ENCODE data around the gene LRP5.
A peak's percentile ranks its signal among the peaks of the same experiment; 100 is the strongest.
"Not testable (repeated sequence)": the region's sequence is repeated elsewhere in the genome, so short reads cannot be mapped to it uniquely, and the experiment has no call there.

Gene LRP5

DNA sequence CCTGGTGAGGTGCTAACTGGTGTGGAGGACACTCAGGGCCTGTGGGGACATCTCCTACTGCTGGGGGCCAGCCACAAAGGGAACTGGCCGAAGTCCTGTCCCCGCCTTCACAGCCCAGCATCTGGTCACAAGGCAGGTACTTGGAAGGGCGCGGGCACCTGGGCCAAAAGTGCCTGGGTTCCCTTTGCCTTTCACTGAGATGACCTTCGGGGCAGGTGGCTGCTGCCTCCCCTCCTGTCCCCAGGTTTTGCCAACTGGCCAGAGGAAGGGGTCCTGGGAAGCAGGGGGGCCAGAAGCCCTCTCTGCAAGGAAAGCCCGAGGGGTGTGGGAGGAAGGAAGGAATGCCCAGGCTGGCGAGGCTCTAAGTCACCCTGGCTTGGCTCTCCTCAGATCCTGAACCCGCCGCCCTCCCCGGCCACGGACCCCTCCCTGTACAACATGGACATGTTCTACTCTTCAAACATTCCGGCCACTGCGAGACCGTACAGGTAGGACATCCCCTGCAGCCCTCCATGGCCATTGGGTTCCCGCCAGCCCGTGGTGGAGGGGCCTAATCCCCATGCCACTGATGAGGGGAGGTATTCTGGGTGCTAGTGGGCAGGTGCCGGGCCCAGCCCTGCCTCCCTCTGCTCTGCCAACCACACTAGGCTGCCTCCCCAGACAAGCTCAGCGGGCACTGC, 133.8 kb downstream of the LRP5 start:
- DNase-seq, result no peak

DNA sequence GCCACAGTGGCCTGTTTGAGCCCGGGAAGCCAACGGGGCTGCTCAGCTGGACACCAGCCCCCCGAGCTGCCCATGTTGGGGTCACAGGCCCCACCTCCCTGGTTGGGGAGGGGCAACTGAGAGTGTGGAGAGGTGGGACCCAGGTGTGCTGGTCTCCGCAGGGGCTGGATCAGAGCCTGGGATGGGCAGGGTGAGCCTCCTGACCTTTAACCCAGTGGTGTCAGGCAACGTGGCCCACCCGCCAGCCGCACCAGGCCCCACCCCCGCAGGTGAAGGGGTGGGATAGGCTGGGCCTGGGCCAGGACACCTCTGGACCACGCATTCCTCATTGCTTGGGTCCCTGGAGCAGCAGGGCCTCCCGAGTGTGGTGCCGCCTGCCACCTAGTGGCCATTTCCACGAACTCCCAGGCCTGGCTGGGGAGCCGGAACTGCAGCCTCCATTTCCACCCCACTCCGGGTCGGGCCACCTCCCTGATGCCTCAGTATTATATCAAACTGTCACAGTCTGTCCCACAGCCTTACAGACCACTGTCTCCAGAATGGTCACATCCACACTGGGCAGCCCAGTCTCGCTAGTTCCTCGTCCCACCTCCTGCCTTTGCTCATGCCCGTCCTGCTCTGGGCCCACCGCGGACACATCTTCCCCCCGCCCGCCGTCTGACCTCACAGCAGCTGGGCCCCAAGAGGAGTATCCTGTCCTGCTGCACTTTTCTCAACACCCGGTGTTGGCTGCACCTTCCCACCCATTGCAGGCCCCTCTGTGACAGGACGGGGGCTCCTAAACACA, 134.8 kb downstream of the LRP5 start:
- peak; percentile 38 for DNase-seq

DNA sequence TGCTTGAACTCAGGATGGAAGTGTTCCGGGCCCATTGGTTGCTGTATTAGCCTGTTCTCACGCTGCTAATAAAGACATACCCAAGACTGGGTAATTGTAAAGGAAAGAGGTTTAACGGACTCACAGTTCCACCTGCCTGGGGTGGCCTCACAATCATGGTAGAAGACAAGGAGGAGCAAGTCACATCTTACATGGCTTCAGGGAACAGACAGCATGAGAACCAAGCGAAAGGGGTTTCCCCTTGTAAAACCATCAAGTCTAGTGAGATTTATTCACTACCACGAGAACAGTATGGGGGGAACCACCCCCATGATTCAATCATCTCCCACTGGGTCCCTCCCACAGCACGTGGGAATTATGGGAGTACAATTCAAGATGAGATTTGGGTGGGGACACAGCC, 135.5 kb downstream of the LRP5 start:
- DNase-seq, result not testable (repeated sequence)

DNA sequence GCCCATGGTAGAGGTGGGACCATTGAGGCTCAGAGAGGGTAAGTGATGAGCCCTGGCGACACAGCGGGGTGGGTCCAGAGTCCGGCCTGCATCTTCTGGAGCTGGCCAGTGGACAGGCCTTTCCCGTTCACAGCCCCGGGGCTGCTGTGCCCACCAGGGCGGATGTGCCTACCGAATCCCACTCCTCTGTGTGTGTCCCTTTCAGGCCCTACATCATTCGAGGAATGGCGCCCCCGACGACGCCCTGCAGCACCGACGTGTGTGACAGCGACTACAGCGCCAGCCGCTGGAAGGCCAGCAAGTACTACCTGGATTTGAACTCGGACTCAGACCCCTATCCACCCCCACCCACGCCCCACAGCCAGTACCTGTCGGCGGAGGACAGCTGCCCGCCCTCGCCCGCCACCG, 136.2 kb downstream of the LRP5 start:
- DNase-seq, result no peak

DNA sequence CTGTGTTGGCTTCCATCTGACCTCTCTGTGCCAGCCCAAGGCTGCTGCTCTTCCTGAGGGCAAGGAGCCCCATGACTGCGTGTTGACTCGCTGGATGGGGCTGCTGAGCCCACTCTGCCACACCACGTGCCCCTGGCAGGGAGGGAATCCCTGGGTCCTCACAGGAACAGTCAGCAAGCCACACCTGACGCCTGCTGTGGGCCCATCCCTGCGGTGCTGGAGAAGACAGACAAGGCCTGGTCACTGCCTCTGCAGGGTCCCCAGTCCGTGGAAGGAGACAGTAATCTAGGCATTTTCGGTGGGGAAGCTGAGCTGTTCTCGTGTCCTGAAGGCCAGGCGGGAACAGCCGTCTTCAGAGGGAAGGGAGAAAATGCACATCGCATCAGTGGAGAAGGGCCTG, 137.6 kb downstream of the LRP5 start:
- no peak for DNase-seq

DNA sequence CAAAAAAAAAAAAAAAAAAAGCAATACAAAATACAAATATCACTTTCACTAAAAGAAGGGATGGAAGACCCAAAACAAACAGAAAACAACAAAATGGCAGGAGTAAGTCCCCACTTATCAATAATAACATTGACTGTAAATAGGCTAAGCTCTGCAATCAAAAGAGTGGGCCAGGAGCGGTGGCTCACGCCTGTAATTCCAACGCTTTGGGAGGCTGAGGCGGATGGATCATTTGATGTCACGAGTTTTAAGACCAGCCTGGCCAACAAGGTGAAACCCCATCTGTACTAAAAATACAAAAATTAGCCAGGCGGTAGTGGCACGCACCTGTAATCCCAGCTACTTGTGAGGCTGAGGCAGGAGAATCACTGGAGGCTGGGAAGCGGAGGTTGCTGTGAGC, 138.3 kb downstream of the LRP5 start:
- DNase-seq, result no peak

DNA sequence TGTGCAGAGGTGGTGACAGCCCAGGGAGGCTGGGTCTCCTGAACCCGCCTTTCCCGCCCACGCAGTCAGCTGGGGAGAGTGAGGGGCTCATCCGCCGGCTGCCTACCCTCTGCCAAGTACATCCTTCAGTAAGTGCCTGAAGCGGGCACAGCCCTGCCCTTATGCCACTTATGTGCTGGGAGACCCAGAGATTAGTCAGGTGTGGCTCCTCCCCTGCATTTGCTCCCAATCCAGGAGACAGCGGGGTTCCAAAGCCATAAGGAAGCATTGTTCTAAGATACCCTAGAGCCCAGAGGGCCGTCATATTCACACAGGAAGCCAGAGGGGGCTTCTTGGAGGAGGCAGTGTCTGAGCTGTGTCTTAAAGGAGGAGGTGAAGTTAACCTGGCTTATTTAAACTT, 142.4 kb downstream of the LRP5 start:
- no peak for DNase-seq

DNA sequence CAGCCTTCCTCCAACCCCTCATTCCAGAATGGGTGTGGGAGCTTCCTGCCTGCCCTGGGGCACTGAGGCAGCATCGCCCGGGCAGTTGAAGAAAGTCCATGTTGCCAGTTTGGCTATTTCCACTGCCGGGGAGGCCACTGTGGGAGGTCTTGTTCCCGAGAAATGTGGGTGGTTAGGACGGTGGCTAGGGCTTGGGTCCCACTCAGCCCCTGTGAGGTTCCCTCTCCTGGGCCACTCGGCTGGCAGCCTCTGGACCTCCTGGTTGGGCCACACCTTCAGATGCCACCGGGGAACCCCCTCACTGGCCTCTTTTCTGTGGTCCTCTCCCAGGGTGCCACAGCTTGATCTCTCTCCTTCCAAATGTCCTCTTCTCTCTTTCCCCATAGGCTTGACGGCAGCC, 143.1 kb downstream of the LRP5 start:
- DNase-seq, result no peak

DNA sequence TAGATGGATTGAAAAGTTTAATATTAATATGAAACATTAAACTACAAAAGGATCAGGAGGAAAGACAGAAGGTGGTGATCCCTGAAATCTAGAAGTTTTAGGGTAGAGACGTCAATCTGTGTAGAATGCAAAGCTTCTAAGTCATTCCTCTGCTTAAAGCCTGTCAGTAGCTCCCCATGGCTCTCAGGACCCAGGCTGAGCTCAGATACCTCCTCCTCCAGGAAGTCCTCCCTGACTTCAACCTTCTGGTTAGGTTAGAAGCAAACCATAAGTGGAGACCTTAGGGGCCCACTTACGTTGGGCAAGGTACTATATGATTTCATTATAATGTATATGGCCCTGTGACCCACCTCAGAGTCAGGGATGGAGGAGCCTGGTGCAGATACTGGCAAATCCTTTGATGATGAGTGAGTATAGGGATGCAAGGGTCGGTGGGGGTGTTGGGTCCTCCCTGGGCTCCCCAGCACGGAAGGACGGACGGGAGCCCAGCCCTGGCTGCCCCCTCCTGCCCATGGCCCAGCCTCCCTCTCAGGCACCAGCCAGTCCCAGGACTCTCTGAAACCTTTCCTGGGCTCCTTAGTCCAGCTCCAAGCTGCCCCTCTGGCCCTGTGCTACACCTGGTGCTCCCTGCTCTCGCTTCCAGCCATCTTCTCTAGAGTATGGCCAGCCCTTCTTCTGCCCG, 145.0 kb downstream of the LRP5 start:
- DNase-seq, result no peak

DNA sequence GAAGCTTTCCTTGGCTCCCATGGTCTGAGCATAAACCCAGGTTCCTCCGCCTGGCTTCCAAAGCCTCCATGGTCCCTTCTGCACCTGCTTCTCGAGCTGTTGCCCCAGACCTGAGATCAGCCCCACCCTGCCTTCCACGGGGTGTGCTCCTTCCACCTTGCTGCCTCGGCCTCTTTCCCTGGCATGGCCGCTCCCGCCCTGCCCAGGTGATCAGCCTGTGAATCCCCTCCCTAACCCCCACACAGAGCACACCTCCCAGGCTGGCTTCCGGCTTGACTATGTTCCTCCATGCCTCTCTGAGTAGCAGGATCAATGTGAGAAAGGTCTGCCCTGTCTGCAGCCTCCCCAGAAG, 145.5 kb downstream of the LRP5 start:
- no peak for DNase-seq

DNA sequence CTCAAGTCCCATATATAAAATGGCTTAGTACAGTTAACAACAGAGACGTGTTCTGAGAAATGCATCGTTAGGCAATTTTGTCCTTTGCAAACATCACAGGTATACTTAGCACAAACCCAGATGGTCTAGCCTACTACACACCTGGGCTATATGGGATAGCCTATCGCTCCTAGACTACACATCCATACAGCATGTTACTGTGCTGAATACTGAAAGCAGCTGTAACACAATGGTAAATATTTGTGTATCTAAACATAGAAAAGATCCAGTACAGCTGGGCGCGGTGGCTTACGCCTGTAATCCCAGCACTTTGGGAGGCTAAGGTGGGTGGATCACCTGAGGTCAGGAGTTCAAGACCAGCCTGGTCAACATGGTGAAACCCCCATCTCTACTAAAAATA, 145.9 kb downstream of the LRP5 start:
- not testable (repeated sequence) for DNase-seq

DNA sequence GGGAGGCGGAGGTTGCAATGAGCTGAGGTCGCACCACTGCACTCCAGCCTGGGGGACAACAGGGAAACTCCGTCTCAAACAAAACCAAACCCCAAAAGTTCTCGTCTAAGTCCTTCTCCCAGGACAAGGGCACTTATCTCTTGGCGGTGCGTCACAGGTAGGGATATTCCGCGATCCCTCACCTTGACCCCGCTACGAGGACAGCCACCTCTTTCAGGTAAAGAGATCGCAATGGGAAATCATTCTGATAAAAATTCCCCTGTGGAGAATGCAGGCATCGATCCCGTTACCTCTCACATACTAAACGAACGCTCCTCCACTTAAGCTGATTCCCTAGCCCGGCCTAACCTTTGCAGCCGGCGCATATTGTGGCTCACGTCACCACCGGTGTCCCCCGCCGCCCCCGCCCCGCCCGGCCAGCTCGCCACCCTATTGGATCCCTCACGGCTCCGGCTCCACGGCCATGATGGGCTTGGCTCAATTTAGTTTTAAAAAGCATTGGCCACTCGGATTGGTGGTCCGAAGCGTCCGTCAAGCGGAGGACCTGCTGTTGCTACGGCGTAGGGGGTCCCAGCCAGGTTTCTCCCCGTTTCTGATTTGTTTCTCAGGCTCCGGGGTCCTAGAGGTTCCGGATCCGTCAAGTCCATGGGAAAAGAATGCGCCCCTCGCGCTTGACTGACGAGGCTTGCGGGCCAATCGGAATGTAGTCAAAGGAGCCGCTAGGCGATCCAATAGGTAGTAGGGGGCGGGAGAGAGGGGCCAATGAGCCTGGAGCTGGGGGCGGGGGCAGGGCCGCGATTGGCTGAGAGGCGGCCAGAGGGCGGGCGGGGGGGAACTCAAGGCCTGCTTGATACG, 147.7 kb downstream of the LRP5 start:
- DNase-seq, result peak; percentile 98

DNA sequence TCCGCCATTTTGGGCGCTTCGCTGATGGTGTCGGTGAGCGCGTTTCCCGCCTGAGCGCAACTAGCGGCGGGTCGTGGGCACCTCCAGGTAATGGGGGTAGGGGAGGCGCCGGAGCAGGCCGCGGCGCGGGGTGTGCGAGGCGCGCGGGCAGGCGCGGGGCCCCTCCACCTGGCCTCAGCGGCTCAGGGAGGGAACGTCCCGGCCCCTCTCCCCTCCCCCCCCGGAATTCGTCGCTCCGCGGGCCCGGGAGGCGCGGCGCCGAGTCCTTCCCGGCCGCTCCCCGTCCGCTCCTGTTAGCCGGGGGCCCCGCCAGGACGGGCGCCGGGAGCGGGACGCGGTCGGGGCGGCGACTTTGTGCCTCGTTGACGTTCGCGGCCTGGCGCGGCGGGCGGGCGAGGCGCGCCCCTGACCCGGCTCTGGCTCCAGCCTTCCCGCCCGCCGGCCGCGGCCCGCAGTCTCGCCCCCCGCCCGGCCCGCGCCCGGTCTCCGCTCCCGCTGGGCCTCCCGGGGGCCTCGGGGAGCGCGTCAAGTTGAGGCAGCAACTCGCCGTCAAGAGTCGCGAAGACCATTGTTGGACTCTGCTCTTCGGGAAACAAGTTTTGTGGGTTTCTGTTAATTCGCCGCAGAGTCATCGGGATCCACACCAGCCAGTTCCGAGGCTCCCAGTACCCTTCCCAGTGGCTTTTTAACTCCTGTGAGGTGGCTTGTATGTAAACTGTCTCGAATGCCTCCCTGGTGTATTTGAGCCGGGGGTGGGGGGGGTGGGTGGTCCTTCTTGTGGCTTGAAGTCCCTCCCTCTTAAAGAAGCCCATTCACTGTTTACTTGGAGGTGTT, 148.6 kb downstream of the LRP5 start, which contains the start of gene PPP6R3:
PPP6R3 (plus strand) TSS at position 12 of the 834 bp plus-strand sequence. CDS start 76,913 bp downstream, outside the sequence.
- DNase-seq, result no peak

DNA sequence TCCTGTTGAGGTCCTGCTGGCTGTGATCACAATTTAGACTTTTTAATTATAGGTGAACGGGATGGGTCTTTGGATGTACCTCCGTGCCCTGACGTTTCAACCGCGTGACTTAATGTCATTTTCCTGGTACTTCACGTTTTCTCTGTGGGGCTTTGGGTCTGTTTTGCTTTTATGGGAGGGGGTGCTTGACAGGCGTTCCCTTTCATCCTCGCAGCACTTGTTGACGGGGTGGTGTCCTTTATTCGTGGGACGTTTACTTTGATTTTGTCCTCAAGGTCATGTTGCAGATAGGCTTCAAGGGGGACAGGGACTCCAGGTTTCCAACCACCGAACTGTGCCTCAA, 149.2 kb downstream of the LRP5 start:
- no peak for DNase-seq

DNA sequence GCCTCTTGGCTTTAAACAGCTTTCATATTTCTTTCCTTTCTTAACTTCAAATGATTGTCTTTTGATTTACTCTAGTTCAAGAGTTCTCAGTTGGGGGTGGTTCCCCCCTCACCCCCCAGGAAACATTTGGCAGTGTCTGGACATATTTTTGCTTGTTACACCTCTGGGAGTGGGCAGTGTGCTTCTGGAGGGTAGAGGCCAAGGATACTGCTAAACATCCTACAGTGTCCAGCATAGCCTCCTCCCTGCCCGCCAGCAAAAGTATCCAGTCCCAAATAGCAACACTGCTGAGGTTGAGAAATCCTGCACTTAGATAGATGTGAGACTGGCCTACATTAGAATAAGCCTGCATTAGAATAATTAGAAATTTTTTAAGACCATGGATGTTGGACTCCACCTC, 151.3 kb downstream of the LRP5 start:
- no peak for DNase-seq

DNA sequence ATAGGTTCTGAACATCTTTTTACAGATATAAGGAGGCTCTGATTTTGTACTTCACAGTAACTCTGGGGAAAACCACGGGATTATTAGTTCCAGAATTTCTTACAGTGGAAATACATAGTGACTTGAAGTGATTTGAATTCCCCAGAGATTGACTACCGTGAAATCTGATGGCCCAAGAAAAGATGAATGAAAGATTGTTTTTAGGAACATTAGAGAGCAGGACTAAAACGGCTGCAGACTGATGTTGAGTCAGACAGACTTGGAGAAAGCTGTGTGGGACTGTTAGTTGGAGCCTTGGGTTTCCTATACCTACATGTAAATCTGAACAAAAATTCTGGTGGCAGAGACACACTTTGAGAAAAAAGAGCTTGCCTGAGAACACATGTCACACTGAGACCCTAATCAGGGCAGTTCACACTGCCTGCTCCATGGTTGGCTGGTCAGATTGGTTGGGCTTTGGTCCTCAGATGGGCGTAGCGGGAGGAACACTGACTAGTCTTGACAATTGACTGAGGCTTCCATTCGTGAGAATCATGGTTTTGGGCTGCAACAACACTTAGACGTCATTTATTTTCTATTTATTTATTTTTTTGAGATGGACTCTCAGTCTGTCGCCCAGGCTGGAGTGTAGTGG, 154.9 kb downstream of the LRP5 start:
- DNase-seq, result no peak

DNA sequence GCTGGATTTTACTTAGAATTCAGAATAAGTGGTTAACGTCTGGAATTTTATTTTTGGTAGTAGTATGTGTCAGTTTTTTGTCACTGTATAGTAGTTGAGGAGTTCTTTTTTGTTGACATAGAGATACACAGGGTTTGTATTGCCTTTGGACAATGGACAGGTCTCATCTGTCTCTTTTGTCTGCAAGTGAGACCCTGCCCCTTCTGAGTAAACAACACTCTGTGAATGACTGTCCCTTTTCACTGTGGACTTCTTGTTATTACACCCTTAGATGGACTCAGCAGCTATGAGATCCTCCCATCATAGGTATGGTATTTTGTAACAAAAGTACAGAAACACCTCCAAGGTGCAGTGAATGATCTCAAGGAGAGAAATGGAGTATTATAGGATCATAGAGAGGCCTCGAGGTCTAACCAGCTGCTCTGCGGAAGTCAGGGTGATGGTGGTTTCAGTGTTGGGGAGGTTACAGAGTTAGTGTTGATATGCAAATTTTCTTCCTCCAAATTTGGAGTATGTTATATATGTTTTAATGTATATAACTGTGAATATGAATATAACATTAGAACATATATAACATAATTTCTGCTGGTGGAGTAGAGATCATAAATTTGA, 155.9 kb downstream of the LRP5 start:
- DNase-seq, result no peak

DNA sequence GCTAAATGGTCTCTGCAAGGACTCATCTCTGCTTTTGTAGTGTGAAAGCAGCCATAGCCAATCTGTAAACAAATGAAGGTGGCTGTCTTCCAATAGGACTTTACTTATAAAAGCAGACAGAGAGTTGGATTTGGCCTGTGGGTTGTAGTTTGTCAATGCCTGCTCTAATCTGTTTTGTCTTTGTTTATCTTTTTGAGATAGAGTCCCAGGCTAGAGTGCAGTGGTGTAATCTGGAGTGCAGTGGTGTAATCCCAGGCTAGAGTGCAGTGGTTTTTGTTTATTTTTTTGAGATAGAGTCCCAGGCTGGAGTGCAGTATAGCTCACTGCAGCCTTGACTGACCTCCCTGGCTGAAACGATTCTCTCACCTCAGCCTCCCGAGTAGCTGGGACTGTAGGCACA, 156.7 kb downstream of the LRP5 start:
- DNase-seq, result no peak

DNA sequence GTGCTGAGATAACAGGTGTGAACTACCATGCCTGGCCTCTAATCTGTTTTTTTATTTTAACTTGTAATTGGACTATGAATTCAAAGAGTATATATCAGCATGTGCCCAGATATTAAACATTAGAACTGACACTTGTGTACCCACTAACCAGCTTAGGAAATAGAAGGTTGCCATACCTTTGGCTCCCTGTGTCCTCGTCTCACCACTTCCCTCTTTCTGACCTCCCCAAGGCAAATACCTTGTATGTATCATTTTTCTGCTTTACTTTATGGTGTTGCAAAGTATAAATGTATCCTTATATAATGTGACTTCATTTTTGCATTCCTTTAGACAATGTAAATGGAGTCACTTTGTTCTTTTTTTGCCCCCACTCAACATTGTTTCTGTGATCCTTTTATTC, 157.3 kb downstream of the LRP5 start:
- DNase-seq, result no peak

DNA sequence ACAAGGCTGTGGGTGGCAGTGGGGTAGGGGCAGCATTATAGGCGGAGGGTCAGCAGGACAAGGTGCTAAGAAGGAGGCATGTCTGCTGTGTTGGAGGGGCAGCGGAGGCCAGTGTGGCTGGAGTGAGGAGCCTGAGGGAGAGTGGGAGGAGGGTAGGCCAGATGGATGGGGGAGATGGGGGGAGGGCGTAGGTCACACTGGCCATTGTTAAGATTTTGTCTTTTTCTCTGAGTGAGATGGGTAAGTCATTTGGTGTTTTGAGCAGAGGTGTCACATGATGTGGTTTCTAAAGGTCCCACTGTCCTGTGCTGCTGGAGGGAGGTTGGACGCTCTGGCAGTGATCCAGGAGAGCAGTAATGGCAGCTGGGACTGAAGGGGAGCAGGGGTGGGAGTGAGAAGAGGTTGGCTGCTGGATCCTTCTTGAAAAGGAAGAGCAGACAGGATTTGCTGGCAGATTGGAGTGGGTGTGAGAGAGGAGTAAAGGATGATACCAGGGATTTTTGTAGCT, 158.0 kb downstream of the LRP5 start:
- DNase-seq, result no peak

All from NCI-H1694 (cell line).